ENCODE data around the gene MAP1B.

DNA sequence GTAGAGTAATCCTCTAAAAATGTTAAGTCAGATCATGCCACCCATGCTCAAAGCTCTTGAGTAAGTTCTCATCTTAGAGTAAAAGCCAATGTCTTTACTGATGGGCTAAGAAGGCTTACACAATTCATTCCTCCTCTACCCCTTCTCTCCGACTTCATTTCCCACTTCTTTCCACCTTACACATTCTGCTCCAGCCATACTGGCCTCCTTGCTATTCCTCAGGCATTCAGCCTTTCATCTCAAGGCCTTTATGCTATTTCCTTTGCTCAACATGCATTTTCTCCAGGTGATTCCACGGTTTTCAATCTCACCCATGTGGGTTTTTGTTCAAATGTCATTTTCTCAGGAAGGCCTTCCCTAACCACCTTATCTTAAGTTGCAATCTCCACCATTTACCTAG, 104.9 kb downstream of the MAP1B start:
- TF ChIP-seq MXI1 (IDR thresholded peaks at IDR 0.05; ENCODE audit: borderline replicate concordance, low read depth, low read length) (no peak), POLR2A (IDR thresholded peaks at IDR 0.05; ENCODE audit: low read depth, low read length) (no peak), MAZ (IDR thresholded peaks at IDR 0.05; ENCODE audit: borderline replicate concordance, low read depth, low read length) (no peak), RAD21 (IDR thresholded peaks at IDR 0.05; ENCODE audit: low read length) (no peak)
- TF ChIP-seq, protein P1, sequence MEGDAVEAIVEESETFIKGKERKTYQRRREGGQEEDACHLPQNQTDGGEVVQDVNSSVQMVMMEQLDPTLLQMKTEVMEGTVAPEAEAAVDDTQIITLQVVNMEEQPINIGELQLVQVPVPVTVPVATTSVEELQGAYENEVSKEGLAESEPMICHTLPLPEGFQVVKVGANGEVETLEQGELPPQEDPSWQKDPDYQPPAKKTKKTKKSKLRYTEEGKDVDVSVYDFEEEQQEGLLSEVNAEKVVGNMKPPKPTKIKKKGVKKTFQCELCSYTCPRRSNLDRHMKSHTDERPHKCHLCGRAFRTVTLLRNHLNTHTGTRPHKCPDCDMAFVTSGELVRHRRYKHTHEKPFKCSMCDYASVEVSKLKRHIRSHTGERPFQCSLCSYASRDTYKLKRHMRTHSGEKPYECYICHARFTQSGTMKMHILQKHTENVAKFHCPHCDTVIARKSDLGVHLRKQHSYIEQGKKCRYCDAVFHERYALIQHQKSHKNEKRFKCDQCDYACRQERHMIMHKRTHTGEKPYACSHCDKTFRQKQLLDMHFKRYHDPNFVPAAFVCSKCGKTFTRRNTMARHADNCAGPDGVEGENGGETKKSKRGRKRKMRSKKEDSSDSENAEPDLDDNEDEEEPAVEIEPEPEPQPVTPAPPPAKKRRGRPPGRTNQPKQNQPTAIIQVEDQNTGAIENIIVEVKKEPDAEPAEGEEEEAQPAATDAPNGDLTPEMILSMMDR (conservative IDR thresholded peaks at IDR 0.05; ENCODE audit: low read depth, low read length): no peak
